Cardiac muscle cell (in vitro differentiated cells and primary cell): ENCODE results near the gene MNT. TPM values are rescaled to one million over a fixed set of nuclear protein-coding genes. Genes with fewer than 3 reads are reported as not detected.
"Not testable (repeated sequence)": the region's sequence is repeated elsewhere in the genome, so short reads cannot be mapped to it uniquely, and the experiment has no call there.

Experiments used
- DNase-seq, 2 donors: peaks; one replicate each; pipeline versions ENCODE4 v3.0.0 to v3.0.0-alpha.2; 2010 to 2017; ENCODE audit warnings: low read depth in 1 of 2, low spot score in 1 of 2
- H3K27ac ChIP-seq: fragments of 200-600 bp; sonication (generic); 2 replicates; pipeline ENCODE4 v1.5.1; 2016
- H3K27me3 ChIP-seq: fragments of 200-600 bp; sonication (generic); 2 replicates; pipeline ENCODE4 v1.6.0; 2016; ENCODE audit warnings: control low read depth
- H3K36me3 ChIP-seq: fragments of 200-600 bp; sonication (generic); 2 replicates; pipeline ENCODE4 v1.5.1; 2016; ENCODE audit warnings: control low read depth
- H3K4me1 ChIP-seq: fragments of 200-600 bp; sonication (generic); 2 replicates; pipeline ENCODE4 v1.8.1; 2017; ENCODE audit warnings: low read depth, mild to moderate bottlenecking, mixed run types
- H3K4me3 ChIP-seq: fragments of 200-600 bp; sonication (generic); 2 replicates; pipeline ENCODE4 v1.5.1; 2016; ENCODE audit warnings: mild to moderate bottlenecking
- H3K9me3 ChIP-seq: fragments of 200-600 bp; sonication (generic); 2 replicates; pipeline ENCODE4 v1.5.1; 2017; ENCODE audit warnings: low read depth, mild to moderate bottlenecking, control low read depth
- CTCF ChIP-seq: IDR thresholded peaks from 2 replicates; pipeline ENCODE4 v1.5.1; 2012; ENCODE audit warnings: low read depth, mild to moderate bottlenecking, low read length
- polyA plus RNA-seq: library from polyadenylated mRNA; unstranded; fragments of >200 nt; fragmentation: Nextera tagmentation; extraction: Ambion mirVana; gene quantifications from 2 replicates; pipeline ENCODE4 v1.2.1, GENCODE V29; 2016
- total RNA-seq: library from RNA; depleted of rRNA; stranded (reverse); fragments of >200 nt; gene quantifications from 2 replicates; pipeline ENCODE4 v1.2.3, GENCODE V29; 2016

MNT gene, protein sequence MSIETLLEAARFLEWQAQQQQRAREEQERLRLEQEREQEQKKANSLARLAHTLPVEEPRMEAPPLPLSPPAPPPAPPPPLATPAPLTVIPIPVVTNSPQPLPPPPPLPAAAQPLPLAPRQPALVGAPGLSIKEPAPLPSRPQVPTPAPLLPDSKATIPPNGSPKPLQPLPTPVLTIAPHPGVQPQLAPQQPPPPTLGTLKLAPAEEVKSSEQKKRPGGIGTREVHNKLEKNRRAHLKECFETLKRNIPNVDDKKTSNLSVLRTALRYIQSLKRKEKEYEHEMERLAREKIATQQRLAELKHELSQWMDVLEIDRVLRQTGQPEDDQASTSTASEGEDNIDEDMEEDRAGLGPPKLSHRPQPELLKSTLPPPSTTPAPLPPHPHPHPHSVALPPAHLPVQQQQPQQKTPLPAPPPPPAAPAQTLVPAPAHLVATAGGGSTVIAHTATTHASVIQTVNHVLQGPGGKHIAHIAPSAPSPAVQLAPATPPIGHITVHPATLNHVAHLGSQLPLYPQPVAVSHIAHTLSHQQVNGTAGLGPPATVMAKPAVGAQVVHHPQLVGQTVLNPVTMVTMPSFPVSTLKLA
- total RNA-seq (15.8 and 17.4 TPM in 2 replicates), polyA plus RNA-seq (7.1 and 7.3 TPM in 2 replicates)

DNA sequence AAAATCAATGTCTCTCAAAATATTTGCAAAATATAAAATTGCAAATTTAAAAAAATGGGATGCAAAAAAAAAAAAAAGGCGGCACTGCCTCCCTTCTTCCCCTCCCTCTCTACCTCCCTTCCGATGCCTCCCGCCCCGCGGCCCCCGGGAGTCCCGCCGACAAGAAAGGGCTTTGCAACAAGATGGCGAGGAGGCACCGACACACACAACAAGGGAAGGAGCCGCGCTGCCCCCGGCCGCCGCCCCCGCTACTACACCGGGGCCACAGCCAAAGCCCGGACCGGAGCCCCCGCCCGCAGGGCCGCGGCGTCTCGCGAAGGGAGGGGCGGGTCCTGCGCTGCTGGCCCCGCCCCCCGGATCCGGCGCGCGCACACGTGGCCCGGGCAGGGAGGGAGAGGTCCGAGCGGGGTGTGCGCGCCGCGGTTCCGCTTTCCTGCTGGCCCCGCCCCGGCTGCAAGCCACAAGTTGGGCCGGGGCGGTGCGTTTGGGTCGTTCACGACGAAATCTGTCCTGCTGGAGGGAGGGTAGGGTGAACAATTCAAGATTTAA lies at the start of gene MNT:
MNT (minus strand) TSS at position 184 of the 549 bp plus-strand sequence. CDS start 348 bp downstream, outside the sequence.
- Histone ChIP-seq H3K4me1 (peaks cover 27% of the 10 kb centered on the region), H3K4me3 (peak within 1 kb of the TSS; percentile 83), H3K27ac (peak within 1 kb of the TSS; percentile 98), H3K9me3 (no peaks in the 10 kb centered on the region), H3K27me3 (no peaks in the 10 kb centered on the region), H3K36me3 (no peaks in the 10 kb centered on the region)
- no peak for TF ChIP-seq CTCF
- DNase-seq: peak; percentile 96 to 98

- Histone ChIP-seq H3K4me3 (no peak overlapping the region), H3K4me1 (no peaks in the 10 kb centered on the region), H3K27ac (peak overlapping the region; percentile 42), H3K36me3 (no peaks in the 10 kb centered on the region), H3K27me3 (no peaks in the 10 kb centered on the region), H3K9me3 (no peaks in the 10 kb centered on the region)
- no peak for DNase-seq
- no peak for TF ChIP-seq CTCF
Measured at GRCh38 chr17:2450016-2450650, 49.3 kb upstream of the MNT start.

- no peaks in the 10 kb centered on the region for H3K36me3 ChIP-seq
- TF ChIP-seq CTCF: no peak
- no peak for DNase-seq
- H3K27ac ChIP-seq: peak overlapping the region; percentile 42
- no peak overlapping the region for H3K4me3 ChIP-seq
- no peaks in the 10 kb centered on the region for H3K27me3 ChIP-seq
- H3K9me3 ChIP-seq: no peaks in the 10 kb centered on the region
- no peaks in the 10 kb centered on the region for H3K4me1 ChIP-seq
Measured at GRCh38 chr17:2449486-2449885, 48.6 kb upstream of the MNT start.

- H3K27me3 ChIP-seq, H3K27ac ChIP-seq, H3K4me1 ChIP-seq, H3K36me3 ChIP-seq, H3K9me3 ChIP-seq, DNase-seq, H3K4me3 ChIP-seq: not testable (repeated sequence)
Measured at GRCh38 chr17:2447479-2447878, 46.6 kb upstream of the MNT start.

- Histone ChIP-seq H3K4me3 (no peak overlapping the region), H3K36me3 (no peaks in the 10 kb centered on the region), H3K9me3 (no peaks in the 10 kb centered on the region), H3K27me3 (no peaks in the 10 kb centered on the region), H3K27ac (no peak overlapping the region), H3K4me1 (no peaks in the 10 kb centered on the region)
- DNase-seq: no peak
- no peak for TF ChIP-seq CTCF
Measured at GRCh38 chr17:2445638-2446037, 44.8 kb upstream of the MNT start.
